ENCODE data around the gene EPG5. TPM values are rescaled to one million over a fixed set of nuclear protein-coding genes. Genes with fewer than 3 reads are reported as not detected.

EPG5 gene
- polyA plus RNA-seq, 2 of the 4 experiments (the other 2 are of a cell fraction) = 3.8 to 10.7 TPM

- Histone ChIP-seq H3K4me1 (no peaks in the 10 kb centered on the region), H3K4me3 (no peak overlapping the region), H3K27ac (no peak overlapping the region), H3K9me3 (no peaks in the 10 kb centered on the region), H3K4me2 (no peak overlapping the region)
- no peak for FAIRE-seq
- CTCF ChIA-PET = no interaction called here
- POLR2A ChIA-PET = no interaction called here
- no peak for ATAC-seq
- TF ChIP-seq RAD21 (conservative IDR thresholded peaks at IDR 0.05 in 1 of 2, IDR thresholded peaks at IDR 0.05 in 1 of 2) = no peak
- TF ChIP-seq BHLHE40 (IDR thresholded peaks at IDR 0.05; ENCODE audit: low read depth, low read length) = no peak
- no peak for TF ChIP-seq EP300 (IDR thresholded peaks at IDR 0.05)
- TF ChIP-seq PHF8 (IDR thresholded peaks at IDR 0.05; ENCODE audit: borderline replicate concordance, low read depth) = no peak
- no peak for TF ChIP-seq RCOR1 (IDR thresholded peaks at IDR 0.05; ENCODE audit: low read depth, low read length)
- TF ChIP-seq CBX2 (IDR thresholded peaks at IDR 0.05; ENCODE audit: borderline replicate concordance, low read depth) = no peak
- TF ChIP-seq HOXB5 (CRISPR knock-in tag; IDR thresholded peaks at IDR 0.05) = no peak
- no peak for TF ChIP-seq SREBF2 (IDR thresholded peaks at IDR 0.05)
- no peak for TF ChIP-seq CEBPB (IDR thresholded peaks at IDR 0.05)
- TF ChIP-seq E2F6 (IDR thresholded peaks at IDR 0.05; ENCODE audit: borderline replicate concordance, low read depth) = no peak
- no peak for TF ChIP-seq FOXS1 (CRISPR knock-in tag; IDR thresholded peaks at IDR 0.05)
- TF ChIP-seq MYC (IDR thresholded peaks at IDR 0.05; ENCODE audit: borderline replicate concordance, low read length) = no peak
- TF ChIP-seq NPAS2 (CRISPR knock-in tag; IDR thresholded peaks at IDR 0.05; ENCODE audit: borderline replicate concordance) = no peak
- no peak for TF ChIP-seq ZC3H11A (IDR thresholded peaks at IDR 0.05)
- TF ChIP-seq BCL3 (IDR thresholded peaks at IDR 0.05) = no peak
- TF ChIP-seq HDAC2 (IDR thresholded peaks at IDR 0.05) = no peak
- TF ChIP-seq CHD2 (IDR thresholded peaks at IDR 0.05; ENCODE audit: low read length, partially characterized antibody) = no peak
- 84% methylated on average over 2 of the region's 2 CpGs for WGBS (ENCODE audit: missing lambda C conversion rate)
- no peak for DNase-seq (ENCODE audit: low read depth in 1 of 2, low spot score in 1 of 2)
Observed at GRCh38 chr18:45940724-45941123, 26.4 kb downstream of the EPG5 start.

- Histone ChIP-seq H3K9me3 (no peaks in the 10 kb centered on the region), H3K4me3 (no peak overlapping the region), H3K4me1 (no peaks in the 10 kb centered on the region), H3K4me2 (no peak overlapping the region), H3K27ac (no peak overlapping the region)
- DNase-seq (ENCODE audit: low read depth in 1 of 2, low spot score in 1 of 2) (no peak), ATAC-seq (no peak), FAIRE-seq (no peak)
- WGBS (ENCODE audit: missing lambda C conversion rate) = 89% methylated on average over 2 of the region's 2 CpGs
- TF ChIP-seq NFE2L2 (conservative IDR thresholded peaks at IDR 0.05; ENCODE audit: low read length) = no peak
- TF ChIP-seq HOXB13 (CRISPR knock-in tag; IDR thresholded peaks at IDR 0.05; ENCODE audit: low read depth) = no peak
- no peak for TF ChIP-seq MYC (IDR thresholded peaks at IDR 0.05; ENCODE audit: borderline replicate concordance, low read length)
- no peak for TF ChIP-seq HDAC2 (IDR thresholded peaks at IDR 0.05)
- TF ChIP-seq ELK1 (IDR thresholded peaks at IDR 0.05; ENCODE audit: low read depth, low read length) = no peak
- no peak for TF ChIP-seq POLR2A (IDR thresholded peaks at IDR 0.05; ENCODE audit: low read length)
- TF ChIP-seq HOXB5 (CRISPR knock-in tag; IDR thresholded peaks at IDR 0.05) = no peak
- no peak for TF ChIP-seq HEYL (CRISPR knock-in tag; IDR thresholded peaks at IDR 0.05)
- TF ChIP-seq CBX8 (IDR thresholded peaks at IDR 0.05) = no peak
- TF ChIP-seq ATOH8 (CRISPR knock-in tag; IDR thresholded peaks at IDR 0.05; ENCODE audit: low read depth) = no peak
- TF ChIP-seq MAFK (IDR thresholded peaks at IDR 0.05; ENCODE audit: partially characterized antibody) = no peak
- no peak for TF ChIP-seq POLR2AphosphoS2 (conservative IDR thresholded peaks at IDR 0.05; ENCODE audit: low read length)
- no peak for TF ChIP-seq KDM1A (IDR thresholded peaks at IDR 0.05; ENCODE audit: low read depth)
- TF ChIP-seq SREBF2 (IDR thresholded peaks at IDR 0.05) = no peak
- TF ChIP-seq EP300 (IDR thresholded peaks at IDR 0.05) = no peak
- no peak for TF ChIP-seq EHMT2 (IDR thresholded peaks at IDR 0.05; ENCODE audit: low read depth)
- TF ChIP-seq E2F6 (IDR thresholded peaks at IDR 0.05; ENCODE audit: borderline replicate concordance, low read depth) = no peak
- ChIA-PET CTCF (interaction anchor here (0.9 kb wide), 1 partner anchor 275 kb away, joined by 3 read pairs; no protein-coding TSS in a partner anchor), POLR2A (no interaction called here)
Observed at GRCh38 chr18:45939236-45939635, 27.9 kb downstream of the EPG5 start.

Data from A549 (cell line).